ENCODE results near the gene TLE5. TPM values are rescaled to one million over a fixed set of nuclear protein-coding genes. Genes with fewer than 3 reads are reported as not detected.
"Not testable (repeated sequence)": the region's sequence is repeated elsewhere in the genome, so short reads cannot be mapped to it uniquely, and the experiment has no call there.

The TLE5 gene
- total RNA-seq, 1 donor from 2014 or later = 804 TPM

- DNase-seq (ENCODE audit: low spot score) = no peak
- intact Hi-C loops (cut with DNase I) = no loop called here
These were observed 13.2 kb downstream of the TLE5 start for GRCh38 chr19:3049089-3049488.

- intact Hi-C loops (cut with DNase I) = no loop called here
- no peak for DNase-seq (ENCODE audit: low spot score)
These were observed 14.1 kb downstream of the TLE5 start for GRCh38 chr19:3048190-3048533.

GRCh38 chr19:3047496-3048189, 14.7 kb downstream of the TLE5 start:
- DNase-seq (ENCODE audit: low spot score) = no peak
- intact Hi-C loops (cut with DNase I) = no loop called here

- no peak for DNase-seq (ENCODE audit: low spot score)
These were observed 15.4 kb downstream of the TLE5 start for GRCh38 chr19:3046698-3047495.

GRCh38 chr19:3045885-3046697, 16.2 kb downstream of the TLE5 start:
- no peak for DNase-seq (ENCODE audit: low spot score)

More at GRCh38 chr19:3046698-3047495, 15.4 kb downstream of the TLE5 start:
- intact Hi-C loops (cut with DNase I) = no loop called here

DNA sequence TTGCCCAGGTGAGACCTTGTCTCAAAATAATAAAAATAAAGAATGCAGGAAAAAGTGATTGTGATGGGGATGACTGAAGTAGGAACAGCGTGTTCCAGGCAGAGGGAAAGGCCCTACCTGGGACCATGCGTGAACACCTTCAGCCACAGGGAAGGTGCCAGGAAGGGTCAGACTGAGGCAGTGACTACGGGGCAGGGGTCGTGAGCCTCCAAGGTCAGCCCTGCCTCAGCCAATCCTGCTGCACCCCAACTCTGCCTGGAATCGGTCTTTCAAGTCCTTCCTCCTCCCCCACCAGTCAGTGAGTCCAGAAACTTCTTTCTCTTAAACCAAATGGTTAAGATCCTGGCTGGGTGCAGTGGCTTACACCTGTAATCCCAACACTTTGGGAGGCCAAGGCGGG, 17.1 kb downstream of the TLE5 start:
- intact Hi-C loops (cut with DNase I) = no loop called here
- DNase-seq (ENCODE audit: low spot score) = no peak

More at GRCh38 chr19:3045885-3046697, 16.2 kb downstream of the TLE5 start:
- intact Hi-C loops (cut with DNase I) = no loop called here

DNA sequence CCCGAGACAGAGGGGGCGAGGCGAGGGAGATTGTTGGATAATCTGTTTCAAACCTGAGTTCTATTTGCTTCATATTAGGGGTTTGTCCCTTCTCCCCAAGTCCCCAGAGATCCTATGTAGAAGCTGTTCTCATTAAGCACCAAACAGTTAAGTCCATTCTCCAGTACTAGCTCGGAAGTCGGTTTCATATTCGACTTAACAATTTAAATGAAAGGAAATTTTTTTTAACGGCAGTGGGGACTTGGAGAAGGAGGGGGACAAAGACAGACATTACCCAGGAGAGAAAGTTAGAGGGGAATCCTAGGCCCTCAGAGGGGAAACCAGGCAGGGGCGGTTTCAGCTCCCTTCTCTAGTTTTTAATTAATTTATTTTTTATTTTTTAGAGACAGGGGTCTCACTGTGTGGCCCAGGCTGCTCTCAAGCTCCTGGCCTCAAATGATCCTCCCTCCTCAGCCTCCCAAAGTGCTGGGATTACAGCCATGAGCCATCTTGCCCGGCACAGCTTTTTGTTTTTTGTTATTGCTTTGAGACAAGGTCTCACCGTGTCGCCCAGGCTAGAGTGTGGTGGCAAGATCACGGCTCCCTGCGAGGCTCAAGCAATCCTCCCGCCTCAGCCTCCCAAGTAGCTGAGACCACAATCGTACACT, 19.6 kb downstream of the TLE5 start:
- intact Hi-C loops (cut with DNase I) = no loop called here
- no peak for DNase-seq (ENCODE audit: low spot score)

- intact Hi-C loops (cut with DNase I) = no loop called here
- no peak for DNase-seq (ENCODE audit: low spot score)
These were observed 20.3 kb downstream of the TLE5 start for GRCh38 chr19:3041761-3042620.

- no peak for DNase-seq (ENCODE audit: low spot score)
- intact Hi-C loops (cut with DNase I) = no loop called here
These were observed 21.0 kb downstream of the TLE5 start for GRCh38 chr19:3041327-3041726.

- no peak for DNase-seq (ENCODE audit: low spot score)
- intact Hi-C loops (cut with DNase I) = no loop called here
These were observed 22.6 kb downstream of the TLE5 start for GRCh38 chr19:3039641-3040077.

DNA sequence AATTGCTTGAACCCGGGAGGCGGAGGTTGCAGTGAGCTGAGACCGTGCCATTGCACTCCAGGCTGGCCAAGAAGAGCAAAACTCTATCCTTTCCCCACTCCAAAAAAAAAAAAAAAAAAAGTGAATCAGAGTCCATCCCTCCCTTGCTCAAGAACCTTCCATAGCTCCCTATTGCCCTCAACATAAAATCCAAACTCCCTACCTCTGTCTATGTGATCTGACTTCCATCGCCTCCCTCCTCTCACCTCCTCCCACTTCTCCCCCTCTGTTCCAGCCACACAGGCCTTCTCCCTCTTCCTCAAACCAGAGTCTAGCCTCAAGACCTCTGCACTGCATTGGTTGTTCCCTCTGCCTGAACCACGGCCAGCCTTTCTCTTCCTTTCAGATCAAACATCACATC, 23.2 kb downstream of the TLE5 start:
- intact Hi-C loops (cut with DNase I) = no loop called here
- no peak for DNase-seq (ENCODE audit: low spot score)

DNA sequence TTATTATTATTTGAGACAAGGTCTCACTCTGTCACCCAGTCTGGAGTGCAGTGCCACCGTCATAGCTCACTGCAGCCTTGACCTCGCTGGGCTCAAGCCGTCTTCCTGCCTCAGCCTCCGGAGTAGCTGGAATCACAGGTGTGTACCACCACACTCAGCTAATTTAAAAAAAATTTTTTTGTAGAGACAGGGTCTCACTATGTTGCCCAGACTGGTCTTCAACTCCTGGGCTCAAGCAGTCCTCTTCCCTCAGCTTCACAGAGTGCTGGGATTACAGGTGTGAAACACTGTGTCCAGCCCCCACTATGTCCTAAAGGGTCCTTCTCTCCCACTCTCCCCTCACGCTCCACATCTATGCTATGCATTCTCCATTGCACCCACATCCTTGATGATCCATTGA, 24.1 kb downstream of the TLE5 start:
- no peak for DNase-seq (ENCODE audit: low spot score)
- intact Hi-C loops (cut with DNase I) = no loop called here

DNA sequence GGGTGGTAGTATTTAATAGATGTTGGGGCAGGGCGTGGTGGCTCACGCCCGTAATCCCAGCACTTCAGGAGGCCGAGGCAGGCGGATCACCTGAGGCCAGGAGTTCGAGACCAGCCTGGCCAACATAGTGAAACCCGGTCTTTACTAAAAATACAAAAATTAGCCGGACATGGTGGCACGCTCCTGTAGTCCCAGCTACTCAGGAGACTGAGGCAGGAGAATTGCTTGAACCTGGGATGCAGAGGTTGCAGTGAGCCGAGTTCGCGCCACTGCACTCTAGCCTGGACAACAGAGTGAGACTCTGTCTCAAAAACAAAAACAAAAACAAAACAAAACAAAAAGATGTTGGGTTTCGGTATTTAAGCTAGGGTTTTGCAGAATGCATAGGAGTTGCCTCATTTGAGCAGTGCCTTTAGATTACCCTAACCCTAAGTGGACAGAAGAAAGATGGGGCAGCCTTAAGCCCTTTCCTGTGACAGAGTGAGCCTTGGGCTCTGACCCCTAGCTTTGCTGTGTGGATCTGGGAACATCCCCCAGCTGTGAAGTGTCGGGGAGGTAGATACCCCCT, 25.2 kb downstream of the TLE5 start:
- intact Hi-C loops (cut with DNase I) = loop anchor here (1.0 to 2.0 kb wide), 2 partner anchors 24 to 61 kb away; no protein-coding TSS in a partner anchor
- DNase-seq (ENCODE audit: low spot score) = not testable (repeated sequence)

DNA sequence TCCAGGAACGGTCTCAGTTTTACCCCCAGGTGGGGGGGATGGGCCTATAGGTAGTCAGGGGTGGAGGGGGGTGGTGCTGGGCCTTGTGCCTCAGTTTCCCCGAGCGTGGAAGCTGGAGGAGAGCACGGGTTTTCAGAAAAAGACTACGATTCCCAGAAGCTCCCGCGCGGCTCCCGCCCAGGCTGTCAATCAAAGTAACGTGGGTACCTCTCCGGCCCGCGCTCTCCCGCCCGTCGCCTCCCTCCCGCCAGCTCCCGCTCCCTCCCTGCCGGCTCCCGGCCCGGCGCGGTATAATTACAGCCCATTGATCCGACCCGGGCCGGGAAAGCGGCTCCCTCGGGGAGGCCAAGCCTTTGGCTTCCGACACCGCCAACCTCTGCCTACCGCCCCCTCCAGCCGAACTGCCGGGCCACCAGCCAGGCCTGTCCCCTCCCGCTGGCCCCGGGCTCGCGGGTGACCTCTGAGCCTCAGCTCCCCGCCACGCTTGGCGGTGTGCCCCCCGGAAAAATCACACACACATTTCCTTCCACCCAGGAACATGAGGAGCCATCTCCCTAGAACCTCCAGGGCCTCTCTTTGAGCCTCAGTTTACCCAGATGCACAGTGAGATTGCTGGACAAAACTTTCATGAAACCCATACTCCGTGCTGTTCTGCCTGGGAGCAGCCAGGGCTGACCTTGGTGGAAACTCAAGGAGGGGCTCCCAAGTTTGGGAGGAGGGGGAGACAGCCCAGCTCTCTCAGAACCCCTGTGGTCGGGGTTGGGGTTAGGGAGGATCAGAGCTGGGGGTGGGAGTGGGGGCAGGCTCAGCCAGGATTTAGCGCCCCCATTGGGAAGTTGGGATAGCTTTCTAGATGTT, 25.9 kb downstream of the TLE5 start:
- intact Hi-C loops (cut with DNase I) = loop anchor here (1.0 to 2.0 kb wide), 2 partner anchors 24 to 60 kb away; no protein-coding TSS in a partner anchor
- DNase-seq (ENCODE audit: low spot score) = peak; percentile 95

DNA sequence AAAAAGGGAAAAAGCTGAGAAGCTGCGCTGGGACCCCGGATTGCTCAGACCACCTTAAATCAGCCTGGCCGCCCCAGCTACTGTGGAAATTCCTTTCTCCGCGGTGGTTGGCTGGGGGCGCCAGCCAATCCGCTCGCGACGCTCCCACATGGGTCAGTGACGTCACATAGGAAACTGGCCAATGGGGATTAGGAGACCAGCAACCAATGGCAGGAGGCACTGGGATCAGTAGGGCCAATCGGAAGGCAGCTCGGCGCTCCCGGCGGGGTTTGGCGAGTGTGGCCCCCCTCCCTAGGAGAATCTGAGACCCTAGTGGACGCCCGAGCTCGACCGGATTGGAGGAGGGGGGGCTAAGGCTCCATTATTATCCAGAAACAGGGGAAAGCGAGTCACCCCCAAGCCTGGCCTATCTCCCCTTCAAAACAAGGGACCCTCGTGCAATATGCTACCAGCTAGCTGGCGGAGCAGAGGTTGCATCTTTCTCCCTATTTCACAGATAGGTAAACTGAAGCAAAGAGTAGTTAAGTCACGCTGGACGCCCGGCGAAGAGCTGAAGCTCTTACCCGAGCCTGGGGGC, 26.7 kb downstream of the TLE5 start:
- intact Hi-C loops (cut with DNase I) = loop anchor here (1.0 to 2.0 kb wide), 3 partner anchors 25 to 59 kb away; partner anchors contain the start of gene GNA11
- peak; percentile 97 for DNase-seq (ENCODE audit: low spot score)

GRCh38 chr19:3034656-3035541, 27.4 kb downstream of the TLE5 start:
- intact Hi-C loops (cut with DNase I) = loop anchor here (2.0 kb wide), 1 partner anchor 60 kb away; the partner anchor contains the start of gene GNA11
- DNase-seq (ENCODE audit: low spot score) = no peak

Measured in cardiac septum (tissue), 1 donor.